IPS-18c (cell line): Measurements from ENCODE around the gene TPO.
"Not testable (repeated sequence)": the region's sequence is repeated elsewhere in the genome, so short reads cannot be mapped to it uniquely, and the experiment has no call there.

Experiments used
- H3K4me3 ChIP-seq: 2 replicates; pipeline ENCODE4 v1.7.0; 2013; ENCODE audit warnings: low read depth, mild to moderate bottlenecking, low read length, moderate library complexity; ENCODE audit not compliant: insufficient read depth
- H3K9me3 ChIP-seq: one replicate; pipeline ENCODE4 v1.6.1; 2013; ENCODE audit warnings: mild to moderate bottlenecking, low read length, moderate library complexity; ENCODE audit not compliant: control insufficient read depth, insufficient read depth

TPO gene

GRCh38 chr2:1501991-1502390 is 88.7 kb downstream of the TPO start:
- Histone ChIP-seq H3K4me3 (no peak overlapping the region), H3K9me3 (no peaks in the 10 kb centered on the region)

- no peak overlapping the region for H3K4me3 ChIP-seq
- H3K9me3 ChIP-seq, result no peaks in the 10 kb centered on the region
Measured at GRCh38 chr2:1502891-1503304, 89.6 kb downstream of the TPO start.

DNA sequence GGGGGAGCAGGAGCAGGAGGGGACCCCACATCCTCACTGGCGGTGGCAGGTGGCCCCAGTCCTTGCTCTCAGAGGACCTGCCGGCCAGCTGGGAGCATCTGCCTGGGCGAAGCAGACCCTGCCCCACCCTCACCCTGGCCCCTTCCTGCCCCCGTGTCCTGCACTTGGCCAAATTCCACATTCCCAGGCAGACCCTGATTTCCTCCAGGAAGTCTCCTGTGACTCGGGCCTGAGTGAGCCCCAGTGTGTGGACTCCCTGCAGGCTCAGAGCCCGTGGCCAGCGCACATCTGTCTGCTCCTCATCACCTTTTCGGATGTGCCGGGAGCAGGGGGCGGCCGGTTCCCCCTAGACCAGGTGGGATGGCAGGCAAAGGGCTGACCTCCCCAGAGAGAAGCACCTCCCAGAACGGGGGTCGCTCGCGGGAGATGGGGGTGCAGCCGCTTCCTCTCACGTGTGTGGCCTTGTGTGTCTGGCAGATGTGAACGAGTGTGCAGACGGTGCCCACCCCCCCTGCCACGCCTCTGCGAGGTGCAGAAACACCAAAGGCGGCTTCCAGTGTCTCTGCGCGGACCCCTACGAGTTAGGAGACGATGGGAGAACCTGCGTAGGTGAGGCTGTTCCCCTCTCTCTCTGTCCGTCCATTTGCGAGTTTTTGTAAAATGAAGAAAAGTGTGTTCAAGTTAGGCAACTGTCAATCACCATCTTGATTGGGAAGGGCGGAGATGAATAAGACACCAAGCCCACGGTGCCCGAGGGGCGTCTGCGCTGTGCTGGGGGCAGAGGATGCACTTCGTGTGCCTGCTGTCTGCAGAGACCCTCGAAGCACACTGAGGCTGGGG is 90.4 kb downstream of the TPO start:
- no peak overlapping the region for H3K4me3 ChIP-seq
- no peaks in the 10 kb centered on the region for H3K9me3 ChIP-seq

DNA sequence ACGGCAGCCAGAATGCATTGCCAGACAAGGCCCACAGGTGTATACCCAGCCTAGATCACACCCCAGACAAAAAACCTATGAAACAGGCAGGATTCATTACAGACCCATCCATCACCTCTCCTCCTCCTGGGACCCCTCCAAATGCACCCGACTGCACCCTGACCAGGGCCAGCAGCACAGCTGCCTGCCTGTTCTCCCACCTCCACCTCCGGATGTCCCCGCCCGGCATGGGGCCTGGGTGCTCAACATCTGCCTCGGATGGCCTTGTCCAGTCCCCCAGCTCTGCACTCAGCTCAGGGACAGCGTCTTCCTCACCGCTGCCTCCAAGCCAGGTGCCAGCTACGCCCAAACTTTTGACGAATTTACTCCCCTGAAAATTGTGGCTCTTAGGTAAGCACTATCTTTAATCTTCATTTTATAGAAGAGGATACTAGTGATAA is 91.1 kb downstream of the TPO start:
- H3K9me3 ChIP-seq, result no peaks in the 10 kb centered on the region
- no peak overlapping the region for H3K4me3 ChIP-seq

- Histone ChIP-seq H3K4me3 (no peak overlapping the region), H3K9me3 (no peaks in the 10 kb centered on the region)
Measured at GRCh38 chr2:1505031-1505441, 91.8 kb downstream of the TPO start.

DNA sequence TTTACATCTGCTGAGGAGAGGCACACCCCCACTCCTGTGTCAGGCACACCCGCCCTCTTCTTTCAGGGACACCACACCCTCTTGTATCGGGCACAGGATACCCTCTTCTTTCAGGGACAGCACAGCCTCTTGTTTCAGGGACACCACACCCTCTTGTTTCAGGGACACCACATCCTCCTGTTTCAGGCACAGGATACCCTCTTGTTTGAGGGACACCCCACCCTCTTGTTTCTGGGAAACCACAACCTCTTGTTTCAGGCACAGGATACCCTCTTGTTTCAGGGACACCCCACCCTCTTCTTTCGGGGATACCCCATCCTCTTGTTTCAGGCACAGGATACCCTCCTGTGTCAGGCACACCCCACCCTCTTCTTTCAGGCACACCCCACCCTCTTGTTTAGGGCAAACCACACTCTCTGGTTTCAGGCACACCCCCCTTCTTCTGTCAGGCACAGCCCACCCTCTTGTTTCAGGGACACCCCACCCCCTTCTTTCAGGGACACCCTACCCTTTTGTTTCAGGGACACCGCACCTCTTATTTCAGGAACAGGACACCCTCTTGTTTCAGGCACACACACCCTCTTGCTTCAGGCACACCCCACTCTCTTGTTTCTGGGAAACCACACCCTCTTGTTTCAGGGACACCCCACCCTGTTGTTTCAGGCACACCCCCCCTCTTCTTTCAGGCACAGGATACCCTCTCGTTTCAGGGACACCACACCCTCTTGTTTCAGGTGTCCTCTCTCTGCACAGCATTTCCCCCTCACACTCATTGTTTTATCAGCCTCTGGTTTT is 96.2 kb downstream of the TPO start:
- no peaks in the 10 kb centered on the region for H3K9me3 ChIP-seq
- no peak overlapping the region for H3K4me3 ChIP-seq

DNA sequence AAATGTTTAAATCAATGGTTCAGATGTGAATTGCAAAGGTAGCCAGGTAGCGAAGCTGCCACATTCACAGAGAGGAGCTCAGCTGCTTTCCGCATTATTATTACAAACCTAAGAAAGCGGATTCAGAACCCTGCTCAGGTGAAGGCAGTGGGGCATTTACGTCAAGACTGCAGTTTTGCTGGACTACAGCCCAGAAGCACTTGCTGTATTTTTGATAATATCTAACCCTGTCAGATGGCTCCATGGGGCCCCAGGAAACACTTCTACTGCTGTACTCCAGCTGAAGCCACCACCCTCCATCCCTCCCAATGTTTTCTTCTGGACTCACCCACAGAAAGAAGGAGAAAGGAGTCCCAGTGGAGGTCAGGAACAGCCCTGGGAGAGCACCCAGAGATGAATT is 96.9 kb downstream of the TPO start:
- Histone ChIP-seq H3K4me3 (no peak overlapping the region), H3K9me3 (no peaks in the 10 kb centered on the region)

DNA sequence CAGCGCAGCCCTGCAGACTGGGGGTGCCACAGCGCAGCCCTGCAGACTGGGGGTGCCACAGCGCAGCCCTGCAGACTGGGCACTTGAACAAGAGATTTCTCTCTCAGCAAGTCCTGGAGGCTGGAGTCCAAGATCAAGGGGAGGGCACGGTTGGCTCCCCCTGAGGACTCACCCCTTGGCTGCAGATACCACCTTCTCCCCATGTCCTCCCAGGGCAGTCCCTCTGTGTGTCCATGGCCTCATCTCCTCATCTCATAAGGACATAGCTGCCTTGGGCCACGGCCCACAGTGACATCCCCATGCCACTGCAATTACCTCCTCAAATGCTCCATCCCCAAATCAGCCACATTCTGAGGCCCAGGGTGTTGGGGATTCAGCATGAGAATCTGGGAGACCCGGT is 98.2 kb downstream of the TPO start:
- H3K4me3 ChIP-seq, result no peak overlapping the region
- H3K9me3 ChIP-seq, result no peaks in the 10 kb centered on the region

DNA sequence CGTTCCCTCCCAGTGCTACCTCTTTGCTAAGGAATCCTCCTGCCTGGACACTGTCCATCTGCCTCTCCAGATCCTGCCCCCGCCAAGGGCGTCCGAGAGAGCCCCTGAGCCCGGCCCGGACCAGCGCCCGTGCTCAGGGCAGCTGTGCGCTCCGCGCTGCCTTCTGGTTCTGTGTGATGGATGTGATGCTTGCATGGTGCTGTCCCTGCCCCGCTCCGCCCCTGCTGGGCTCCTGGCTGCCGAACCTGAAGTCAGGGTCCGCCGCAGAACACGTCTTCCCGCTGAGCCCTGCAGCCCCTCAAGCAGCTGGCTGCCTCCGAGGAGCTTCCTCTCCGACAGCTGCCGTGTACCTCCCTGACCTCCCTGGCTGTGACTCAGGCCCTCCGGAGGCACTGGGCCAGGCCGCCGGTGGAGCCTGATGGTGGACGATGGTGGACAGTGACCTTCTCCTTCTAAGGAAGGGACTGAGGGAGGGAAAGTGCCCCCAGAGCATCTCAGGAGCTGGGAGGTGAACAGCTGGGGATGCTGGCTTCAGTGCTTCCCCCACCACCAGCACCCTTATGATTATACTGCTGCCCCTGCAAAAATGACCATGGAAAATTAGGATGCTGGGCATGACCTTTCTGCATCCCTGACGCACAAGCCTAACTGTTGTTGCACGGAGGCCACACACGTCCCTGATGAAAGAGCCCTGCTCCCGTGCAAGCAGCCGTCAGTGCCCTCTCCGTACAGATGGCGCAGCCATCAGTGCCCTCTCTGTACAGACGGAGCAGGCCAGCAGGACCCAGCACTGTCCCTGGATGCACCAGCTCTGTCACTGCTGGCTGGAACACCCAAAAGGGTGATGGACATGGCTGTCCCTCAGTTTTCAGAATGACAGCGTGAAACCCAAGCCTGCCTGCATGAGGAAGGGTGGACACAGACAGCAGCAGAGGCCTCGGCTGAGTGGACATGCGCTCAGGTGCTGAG is 99.3 kb downstream of the TPO start:
- Histone ChIP-seq H3K4me3 (no peak overlapping the region), H3K9me3 (no peaks in the 10 kb centered on the region)

DNA sequence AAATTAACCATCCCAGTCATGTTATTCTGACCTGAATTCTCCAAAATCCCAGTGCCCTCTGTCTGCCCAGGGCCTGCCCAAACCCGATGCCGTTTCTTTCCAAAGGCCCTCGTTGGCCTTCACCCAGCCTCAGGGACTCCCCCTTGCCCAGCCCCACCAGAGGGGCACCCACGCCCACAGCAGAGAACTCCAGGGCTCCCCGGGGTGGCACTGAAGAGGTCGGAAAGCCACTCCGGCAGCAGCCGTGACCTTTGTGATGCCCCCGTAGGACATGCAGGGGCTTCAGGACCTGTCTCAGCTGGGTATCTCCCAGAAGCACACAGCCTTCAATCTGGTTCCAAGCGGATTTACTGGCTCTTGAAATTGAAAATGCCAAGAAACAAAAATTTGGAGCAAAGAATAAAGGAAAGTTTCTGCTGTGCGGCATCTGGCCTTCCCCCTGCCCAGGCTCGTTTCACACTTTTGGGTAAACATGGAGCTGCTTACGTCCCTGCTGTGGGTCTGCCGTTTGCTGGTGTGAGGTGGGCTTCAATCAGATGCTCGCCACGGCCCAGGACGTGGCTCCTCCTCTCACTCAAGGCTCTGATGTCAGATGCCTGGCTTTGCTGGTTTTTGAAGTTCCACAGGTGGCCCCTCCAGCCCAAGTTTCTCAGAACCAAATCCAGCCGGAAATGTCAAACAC is 101.3 kb downstream of the TPO start:
- Histone ChIP-seq H3K4me3 (no peak overlapping the region), H3K9me3 (no peaks in the 10 kb centered on the region)

DNA sequence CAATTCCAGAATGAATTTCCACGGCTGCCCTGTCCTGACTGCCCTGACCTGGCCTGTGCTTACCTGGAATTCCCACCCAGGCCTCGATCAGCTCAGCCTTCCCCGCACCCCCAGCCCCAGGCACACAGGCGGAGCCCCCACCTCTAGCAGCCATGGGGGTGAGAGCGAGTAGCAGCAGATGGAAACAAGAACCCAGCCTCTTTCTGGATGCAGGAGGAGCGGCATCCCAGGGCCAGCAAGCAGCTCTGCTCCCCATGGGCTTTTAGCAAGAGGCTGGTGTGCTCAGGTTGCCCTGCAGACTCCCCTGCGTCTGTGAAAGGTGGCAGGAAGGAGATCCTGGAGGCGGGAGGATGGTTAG is 101.8 kb downstream of the TPO start:
- H3K4me3 ChIP-seq, result no peak overlapping the region
- H3K9me3 ChIP-seq, result no peaks in the 10 kb centered on the region

- no peaks in the 10 kb centered on the region for H3K9me3 ChIP-seq
Measured at GRCh38 chr2:1515986-1516797, 102.9 kb downstream of the TPO start.

GRCh38 chr2:1516798-1517060 is 103.5 kb downstream of the TPO start:
- Histone ChIP-seq H3K9me3 (no peaks in the 10 kb centered on the region), H3K4me3 (no peak overlapping the region)

More at GRCh38 chr2:1515986-1516797, 102.9 kb downstream of the TPO start:
- no peak overlapping the region for H3K4me3 ChIP-seq

GRCh38 chr2:1517291-1517690 is 104.0 kb downstream of the TPO start:
- H3K4me3 ChIP-seq, H3K9me3 ChIP-seq: not testable (repeated sequence)

DNA sequence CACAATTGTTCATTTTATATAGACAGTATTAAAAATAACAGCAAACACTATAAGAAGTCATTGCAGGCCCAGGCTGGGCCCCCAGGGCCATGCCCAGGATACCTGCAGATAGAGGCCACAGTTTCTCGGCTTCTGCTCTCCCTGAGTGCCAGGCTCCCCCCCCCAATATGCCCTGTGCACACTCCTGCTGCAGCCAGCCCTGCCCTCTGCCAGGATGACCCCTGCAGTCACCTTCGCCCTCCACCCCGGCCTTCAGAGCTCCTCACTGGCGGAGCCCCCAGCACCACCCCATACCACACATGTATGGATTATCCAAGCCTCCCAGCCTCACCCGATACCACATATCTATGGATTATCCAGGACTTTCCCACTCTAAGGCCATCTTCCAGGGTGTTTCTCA is 104.5 kb downstream of the TPO start:
- no peak overlapping the region for H3K4me3 ChIP-seq
- no peaks in the 10 kb centered on the region for H3K9me3 ChIP-seq

DNA sequence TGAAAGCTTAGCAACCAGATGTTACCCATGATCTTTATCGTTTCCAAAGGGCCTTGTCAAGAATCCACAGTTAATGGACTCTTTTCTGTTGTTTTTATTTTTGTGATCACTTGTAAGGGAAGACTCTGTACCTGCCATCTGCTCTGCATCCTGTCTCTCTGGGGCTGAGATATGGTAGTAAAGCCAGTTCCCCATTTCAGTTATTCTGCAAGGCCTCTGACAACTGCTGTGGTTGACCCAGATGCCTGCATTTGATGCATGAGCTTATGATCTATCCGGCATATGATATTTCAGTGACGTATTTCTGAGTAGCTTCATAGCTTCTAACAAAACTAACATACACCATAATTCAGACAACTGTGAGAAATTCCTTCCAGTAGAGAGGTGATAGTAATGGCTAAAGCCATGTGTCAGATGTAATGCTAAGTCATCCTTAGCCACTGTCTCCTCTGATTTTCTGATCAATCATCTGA is 105.1 kb downstream of the TPO start:
- no peaks in the 10 kb centered on the region for H3K9me3 ChIP-seq
- no peak overlapping the region for H3K4me3 ChIP-seq
